GM19397 (cell line): ENCODE measurements around the gene NT5DC3.

Experiments used
- ATAC-seq: cut with Tn5 transposase; IDR thresholded peaks from one replicate; pipeline ENCODE4 v1.9.1; 2021; ENCODE audit warnings: mild to moderate bottlenecking, moderate library complexity; ENCODE audit not compliant: unreplicated experiment

NT5DC3 gene

GRCh38 chr12:103840876-103841689 lies at the start of gene NT5DC3:
TSS of gene NT5DC3 (minus strand) at chr12:103841234. CDS start at chr12:103841156, 78 bp downstream.
- peak; percentile 87 for ATAC-seq

- no peak for ATAC-seq
Measured at GRCh38 chr12:103887738-103888137, 46.7 kb upstream of the NT5DC3 start.

GRCh38 chr12:103886195-103886797 lies 45.3 kb upstream of the NT5DC3 start:
- no peak for ATAC-seq

GRCh38 chr12:103884316-103884715 lies 43.3 kb upstream of the NT5DC3 start:
- ATAC-seq: no peak

GRCh38 chr12:103883908-103884307 lies 42.9 kb upstream of the NT5DC3 start:
- no peak for ATAC-seq

GRCh38 chr12:103882861-103883596 lies 42.0 kb upstream of the NT5DC3 start:
- peak; percentile 39 for ATAC-seq

- ATAC-seq: no peak
Measured at GRCh38 chr12:103881261-103881660, 40.2 kb upstream of the NT5DC3 start.

- ATAC-seq: no peak
Measured at GRCh38 chr12:103880299-103881142, 39.5 kb upstream of the NT5DC3 start.

GRCh38 chr12:103879878-103880277 lies 38.8 kb upstream of the NT5DC3 start:
- no peak for ATAC-seq

GRCh38 chr12:103879048-103879692 lies 38.1 kb upstream of the NT5DC3 start:
- no peak for ATAC-seq

GRCh38 chr12:103877934-103878510 lies 37.0 kb upstream of the NT5DC3 start:
- ATAC-seq: no peak

- ATAC-seq: no peak
Measured at GRCh38 chr12:103877288-103877687, 36.3 kb upstream of the NT5DC3 start.

- no peak for ATAC-seq
Measured at GRCh38 chr12:103875666-103876065, 34.6 kb upstream of the NT5DC3 start.

GRCh38 chr12:103868215-103868614 lies 27.2 kb upstream of the NT5DC3 start:
- no peak for ATAC-seq

- ATAC-seq: no peak
Measured at GRCh38 chr12:103865151-103865730, 24.2 kb upstream of the NT5DC3 start.

- no peak for ATAC-seq
Measured at GRCh38 chr12:103864710-103865109, 23.7 kb upstream of the NT5DC3 start.

- no peak for ATAC-seq
Measured at GRCh38 chr12:103858953-103859601, 18.0 kb upstream of the NT5DC3 start.

GRCh38 chr12:103858335-103858734 lies 17.3 kb upstream of the NT5DC3 start:
- ATAC-seq: no peak

GRCh38 chr12:103857164-103857563 lies 16.1 kb upstream of the NT5DC3 start:
- no peak for ATAC-seq
